Right lobe of liver (tissue), 6 donors: Measurements from ENCODE around the gene OPRM1. TPM values are rescaled to one million over a fixed set of nuclear protein-coding genes. Genes with fewer than 3 reads are reported as not detected.

Source experiments
- ATAC-seq, 4 donors: fragments of 200-7000 bp; cut with Tn5 transposase; one replicate each; pipeline ENCODE4 v1.9.1; 2020; ENCODE audit warnings: mild to moderate bottlenecking in 4 of 4, moderate library complexity in 4 of 4
- DNase-seq, 3 donors: peaks; one replicate each; pipeline ENCODE4 v3.0.0-alpha.2; 2020
- H3K27ac ChIP-seq, 3 donors: fragments of 200-600 bp; one replicate each; pipeline ENCODE4 v1.8.0; 2022
- H3K27me3 ChIP-seq, 2 donors: fragments of 200-600 bp; one replicate each; pipeline ENCODE4 v1.8.0; 2022
- H3K36me3 ChIP-seq, 4 donors: fragments of 200-600 bp; sonication (generic) in 1 of 4; one replicate each; pipeline versions ENCODE4 v1.5.1 to v1.8.0; 2017 to 2022; ENCODE audit warnings: control low read depth in 1 of 4
- H3K4me1 ChIP-seq, 4 donors: fragments of 200-600 bp; sonication (generic) in 1 of 4; one replicate each; pipeline versions ENCODE4 v1.5.1 to v1.8.0; 2017 to 2022; ENCODE audit warnings: control low read depth in 1 of 4
- H3K4me3 ChIP-seq, 3 donors: fragments of 200-600 bp; one replicate each; pipeline ENCODE4 v1.8.0; 2022
- H3K9me3 ChIP-seq, 4 donors: fragments of 200-600 bp; sonication (generic) in 1 of 4; one replicate each; pipeline versions ENCODE4 v1.5.1 to v1.8.0; 2017 to 2022; ENCODE audit warnings: control low read depth in 1 of 4
- CTCF ChIP-seq, 4 donors: fragments of 200-600 bp in 3 of 4; fragments of 450-650 bp in 1 of 4; IDR thresholded peaks; one replicate each; pipeline versions ENCODE4 v1.5.1 to v1.8.0; 2016 to 2022; ENCODE audit warnings: antibody characterized with exemption in 4 of 4, mild to moderate bottlenecking in 2 of 4
- POLR2A ChIP-seq: fragments of 450-650 bp; IDR thresholded peaks from one replicate; pipeline ENCODE4 v1.6.1; 2017; ENCODE audit warnings: antibody characterized with exemption, mild to moderate bottlenecking
- WGBS: methylation state at CpG from one replicate; pipeline ENCODE4 v1.1.6; 2018; ENCODE audit warnings: low coverage, low lambda C conversion rate; ENCODE audit not compliant: insufficient coverage; ENCODE audit errors: missing lambda C conversion rate; 5-methylcytosine and 5-hydroxymethylcytosine counted together
- intact Hi-C, 2 donors: fragments of 100-400 bp; cut with DNase I; formaldehyde crosslinking; loops; one replicate each; pipeline versions ENCODE4 v1.11.2 to v1.14.1; 2022
- total RNA-seq, 6 experiments: library from RNA; depleted of rRNA in 2 of 6; stranded (reverse); fragments of >200 nt in 2 of 6; fragmentation: NEBNext Ultra II Directional in 3 of 6; extraction: Animal tissue kit (Norgen Biotek cat#: 25700) in 3 of 6; gene quantifications; one replicate each; pipeline versions ENCODE4 v1.1.0 to v1.2.4, GENCODE V29; 2016 to 2023
- donor health status: DM: no; HTN: yes; CAD: no.
- donor health status: DM: no; HTN: no; CAD: no.
- donor health status: DM: no; HTN: no; CAD: no.
- donor health status: DM: no; HTN: yes; CAD: no.
- donor health status: DM: no; HTN: yes; CAD: no.

The OPRM1 gene
- total RNA-seq, 6 experiments from 2014 or later = not detected

GRCh38 chr6:154295733-154296132 is 256.7 kb downstream of the OPRM1 start:
- WGBS = 23% methylated on average over 2 of the region's 4 CpGs
- DNase-seq (no peak), ATAC-seq (no peak)
- Histone ChIP-seq H3K9me3 (no peaks in the 10 kb centered on the region), H3K4me3 (no peak overlapping the region), H3K27me3 (no peaks in the 10 kb centered on the region), H3K36me3 (no peaks in the 10 kb centered on the region), H3K27ac (no peak overlapping the region), H3K4me1 (peaks cover 0 to 10% (median 0%) of the 10 kb centered on the region in 4 donors)
- intact Hi-C loops = no loop called here
- no peak for TF ChIP-seq CTCF (IDR thresholded peaks at IDR 0.05)
- TF ChIP-seq POLR2A = no peak
